HUDEP-2 (cell line): Measurements from ENCODE around the gene SPART.

ENCODE experiments used
- DNase-seq, 76 experiments: peaks; one replicate each; lab custom pipeline; 2025; ENCODE audit not compliant: unreplicated experiment in 76 of 76; lab: John Stamatoyannopoulos, UW

Gene SPART

GRCh38 chr13:36346222-36347083 is at the start of gene SPART:
Gene SPART (minus strand): TSS chr13:36346394. CDS start chr13:36335830, 10,564 bp downstream.
- peak in 75 of 76 experiments; percentile 7 to 91 (median 79) for DNase-seq

GRCh38 chr13:36395280-36395679 is 49.1 kb upstream of the SPART start:
- peak in 6 of 76 experiments; percentile 1 to 15 (median 10) for DNase-seq

GRCh38 chr13:36385489-36385888 is 39.3 kb upstream of the SPART start:
- no peak for DNase-seq

- no peak for DNase-seq
Measured at GRCh38 chr13:36382030-36382429, 35.8 kb upstream of the SPART start.

GRCh38 chr13:36377826-36378468 is 31.8 kb upstream of the SPART start:
- no peak for DNase-seq

GRCh38 chr13:36374063-36374462 is 27.9 kb upstream of the SPART start:
- DNase-seq: no peak

GRCh38 chr13:36371185-36371584 is 25.0 kb upstream of the SPART start:
- no peak for DNase-seq

GRCh38 chr13:36370108-36370429 is 23.9 kb upstream of the SPART start:
- DNase-seq: no peak

GRCh38 chr13:36369268-36370107 is 23.3 kb upstream of the SPART start:
- no peak for DNase-seq

- DNase-seq: no peak
Measured at GRCh38 chr13:36366031-36366430, 19.8 kb upstream of the SPART start.

- no peak for DNase-seq
Measured at GRCh38 chr13:36363366-36363863, 17.2 kb upstream of the SPART start.

GRCh38 chr13:36362914-36363313 is 16.7 kb upstream of the SPART start:
- no peak for DNase-seq

- DNase-seq: no peak
Measured at GRCh38 chr13:36362251-36362650, 16.1 kb upstream of the SPART start.

- DNase-seq: no peak
Measured at GRCh38 chr13:36360903-36361302, 14.7 kb upstream of the SPART start.

- no peak for DNase-seq
Measured at GRCh38 chr13:36359301-36359950, 13.2 kb upstream of the SPART start.

- no peak for DNase-seq
Measured at GRCh38 chr13:36358175-36358718, 12.1 kb upstream of the SPART start.

GRCh38 chr13:36357692-36358091 is 11.5 kb upstream of the SPART start:
- DNase-seq: no peak

GRCh38 chr13:36357231-36357630 is 11.0 kb upstream of the SPART start:
- DNase-seq: no peak

GRCh38 chr13:36356058-36356457 is 9.9 kb upstream of the SPART start:
- no peak for DNase-seq

GRCh38 chr13:36355632-36356031 is 9.4 kb upstream of the SPART start:
- no peak for DNase-seq
